HL-60 (cell line): Measurements from ENCODE around the gene TMTC2.

Experiments used
- DNase-seq, 2 experiments: peaks; one replicate each; pipeline ENCODE4 v3.0.0-alpha.2; 2010 to 2020; ENCODE audit warnings: low read depth in 1 of 2, low spot score in 1 of 2
- H3K27ac ChIP-seq: fragments of 250-450 bp; sonication (Bioruptor Pico); replicated peaks from 2 replicates; pipeline ENCODE4 v1.5.1; 2020; ENCODE audit warnings: mild to moderate bottlenecking, moderate library complexity
- H3K27me3 ChIP-seq: fragments of 250-450 bp; sonication (Bioruptor Pico); 2 replicates; pipeline ENCODE4 v1.5.1; 2021; ENCODE audit warnings: mild to moderate bottlenecking, moderate library complexity; ENCODE audit not compliant: insufficient read depth, poor library complexity, severe bottlenecking
- H3K4me3 ChIP-seq: replicated peaks from 2 replicates; pipeline ENCODE4 v1.5.1; 2011; ENCODE audit warnings: mild to moderate bottlenecking, control low read depth, low read length; ENCODE audit not compliant: insufficient read depth
- GABPA ChIP-seq: IDR thresholded peaks from 2 replicates; pipeline ENCODE4 v1.6.1; 2012; ENCODE audit warnings: low read depth
- POLR2AphosphoS5 ChIP-seq: IDR thresholded peaks from 2 replicates; pipeline ENCODE4 v1.6.1; 2012; ENCODE audit warnings: low read depth
- SPI1 ChIP-seq: IDR thresholded peaks from 2 replicates; pipeline ENCODE4 v1.6.1; 2012; ENCODE audit warnings: low read depth, mild to moderate bottlenecking, borderline replicate concordance
- TF ChIP-seq, protein P1 (sequence below): IDR thresholded peaks from one replicate; pipeline ENCODE4 v1.5.1; 2011; ENCODE audit warnings: low read length, control low read depth, inconsistent platforms; ENCODE audit not compliant: insufficient read depth
- TF ChIP-seq, protein P2 (sequence below): IDR thresholded peaks from 2 replicates; pipeline ENCODE4 v1.6.1; 2012; ENCODE audit warnings: low read depth; ENCODE audit not compliant: insufficient replicate concordance

The TMTC2 gene

GRCh38 chr12:82694276-82694675 lies 7.6 kb downstream of the TMTC2 start:
- no peak for TF ChIP-seq SPI1
- no peak for TF ChIP-seq POLR2AphosphoS5
- TF ChIP-seq, protein P1, sequence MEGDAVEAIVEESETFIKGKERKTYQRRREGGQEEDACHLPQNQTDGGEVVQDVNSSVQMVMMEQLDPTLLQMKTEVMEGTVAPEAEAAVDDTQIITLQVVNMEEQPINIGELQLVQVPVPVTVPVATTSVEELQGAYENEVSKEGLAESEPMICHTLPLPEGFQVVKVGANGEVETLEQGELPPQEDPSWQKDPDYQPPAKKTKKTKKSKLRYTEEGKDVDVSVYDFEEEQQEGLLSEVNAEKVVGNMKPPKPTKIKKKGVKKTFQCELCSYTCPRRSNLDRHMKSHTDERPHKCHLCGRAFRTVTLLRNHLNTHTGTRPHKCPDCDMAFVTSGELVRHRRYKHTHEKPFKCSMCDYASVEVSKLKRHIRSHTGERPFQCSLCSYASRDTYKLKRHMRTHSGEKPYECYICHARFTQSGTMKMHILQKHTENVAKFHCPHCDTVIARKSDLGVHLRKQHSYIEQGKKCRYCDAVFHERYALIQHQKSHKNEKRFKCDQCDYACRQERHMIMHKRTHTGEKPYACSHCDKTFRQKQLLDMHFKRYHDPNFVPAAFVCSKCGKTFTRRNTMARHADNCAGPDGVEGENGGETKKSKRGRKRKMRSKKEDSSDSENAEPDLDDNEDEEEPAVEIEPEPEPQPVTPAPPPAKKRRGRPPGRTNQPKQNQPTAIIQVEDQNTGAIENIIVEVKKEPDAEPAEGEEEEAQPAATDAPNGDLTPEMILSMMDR: no peak
- no peak for TF ChIP-seq GABPA
- TF ChIP-seq, protein P2, sequence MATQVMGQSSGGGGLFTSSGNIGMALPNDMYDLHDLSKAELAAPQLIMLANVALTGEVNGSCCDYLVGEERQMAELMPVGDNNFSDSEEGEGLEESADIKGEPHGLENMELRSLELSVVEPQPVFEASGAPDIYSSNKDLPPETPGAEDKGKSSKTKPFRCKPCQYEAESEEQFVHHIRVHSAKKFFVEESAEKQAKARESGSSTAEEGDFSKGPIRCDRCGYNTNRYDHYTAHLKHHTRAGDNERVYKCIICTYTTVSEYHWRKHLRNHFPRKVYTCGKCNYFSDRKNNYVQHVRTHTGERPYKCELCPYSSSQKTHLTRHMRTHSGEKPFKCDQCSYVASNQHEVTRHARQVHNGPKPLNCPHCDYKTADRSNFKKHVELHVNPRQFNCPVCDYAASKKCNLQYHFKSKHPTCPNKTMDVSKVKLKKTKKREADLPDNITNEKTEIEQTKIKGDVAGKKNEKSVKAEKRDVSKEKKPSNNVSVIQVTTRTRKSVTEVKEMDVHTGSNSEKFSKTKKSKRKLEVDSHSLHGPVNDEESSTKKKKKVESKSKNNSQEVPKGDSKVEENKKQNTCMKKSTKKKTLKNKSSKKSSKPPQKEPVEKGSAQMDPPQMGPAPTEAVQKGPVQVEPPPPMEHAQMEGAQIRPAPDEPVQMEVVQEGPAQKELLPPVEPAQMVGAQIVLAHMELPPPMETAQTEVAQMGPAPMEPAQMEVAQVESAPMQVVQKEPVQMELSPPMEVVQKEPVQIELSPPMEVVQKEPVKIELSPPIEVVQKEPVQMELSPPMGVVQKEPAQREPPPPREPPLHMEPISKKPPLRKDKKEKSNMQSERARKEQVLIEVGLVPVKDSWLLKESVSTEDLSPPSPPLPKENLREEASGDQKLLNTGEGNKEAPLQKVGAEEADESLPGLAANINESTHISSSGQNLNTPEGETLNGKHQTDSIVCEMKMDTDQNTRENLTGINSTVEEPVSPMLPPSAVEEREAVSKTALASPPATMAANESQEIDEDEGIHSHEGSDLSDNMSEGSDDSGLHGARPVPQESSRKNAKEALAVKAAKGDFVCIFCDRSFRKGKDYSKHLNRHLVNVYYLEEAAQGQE: no peak
- Histone ChIP-seq H3K27me3 (no peaks in the 10 kb centered on the region), H3K4me3 (no peak overlapping the region), H3K27ac (no peak overlapping the region)
- no peak for DNase-seq

GRCh38 chr12:82694970-82695369 lies 8.3 kb downstream of the TMTC2 start:
- TF ChIP-seq, protein P2: no peak
- no peak for TF ChIP-seq SPI1
- no peak for TF ChIP-seq POLR2AphosphoS5
- TF ChIP-seq, protein P1: no peak
- TF ChIP-seq GABPA: no peak
- DNase-seq: no peak
- no peak overlapping the region for H3K27ac ChIP-seq
- H3K27me3 ChIP-seq: no peaks in the 10 kb centered on the region
- H3K4me3 ChIP-seq: no peak overlapping the region

DNA sequence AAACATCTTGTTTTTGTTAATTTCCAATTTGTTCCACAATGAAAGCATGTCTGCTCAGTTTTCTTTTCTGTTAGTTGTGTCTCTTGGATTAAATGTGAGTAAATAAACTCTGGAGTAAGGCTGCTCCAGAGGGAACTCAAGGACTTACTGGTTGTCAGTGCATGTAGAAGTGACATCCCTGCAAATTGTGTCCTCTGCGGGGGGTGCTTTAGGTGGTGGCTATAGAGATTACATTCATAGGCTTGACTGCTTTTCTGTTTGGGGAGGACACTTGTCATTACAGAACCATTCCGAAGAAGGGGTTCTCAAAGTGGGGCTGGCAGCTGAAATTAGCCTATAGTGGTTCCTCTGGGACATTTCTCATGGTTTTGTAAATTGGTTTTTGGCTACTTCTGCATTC lies 8.8 kb downstream of the TMTC2 start:
- Histone ChIP-seq H3K27me3 (no peaks in the 10 kb centered on the region), H3K4me3 (no peak overlapping the region), H3K27ac (no peak overlapping the region)
- DNase-seq: no peak
- no peak for TF ChIP-seq SPI1
- TF ChIP-seq, protein P2: no peak
- TF ChIP-seq POLR2AphosphoS5: no peak
- TF ChIP-seq, protein P1: no peak
- TF ChIP-seq GABPA: no peak
